SU-DHL-6 (cell line): Measurements from ENCODE around the gene PLXNA2.

Experiments used
- H2AFZ ChIP-seq: fragments of 200-600 bp; sonication (generic); 2 replicates; pipeline ENCODE4 v1.6.1; 2014; ENCODE audit warnings: low read depth, mild to moderate bottlenecking, moderate library complexity, mixed read lengths, antibody characterized with exemption, low read length; ENCODE audit not compliant: severe bottlenecking
- H3F3A ChIP-seq: fragments of 200-600 bp; shearing (Covaris generic); 2 replicates; pipeline ENCODE4 v1.6.0; 2016; ENCODE audit warnings: antibody characterized with exemption, mild to moderate bottlenecking; ENCODE audit not compliant: insufficient read depth
- H3K27ac ChIP-seq: fragments of 200-600 bp; sonication (generic); 2 replicates; pipeline ENCODE4 v1.5.1; 2016; ENCODE audit warnings: low read depth, mild to moderate bottlenecking, low read length, moderate library complexity, mixed read lengths
- H3K27me3 ChIP-seq: fragments of 200-600 bp; sonication (generic), shearing (Covaris generic); 2 replicates; pipeline ENCODE4 v1.6.0; 2014; ENCODE audit warnings: mild to moderate bottlenecking, low read length
- H3K36me3 ChIP-seq: fragments of 200-600 bp; sonication (generic); 2 replicates; pipeline ENCODE4 v1.6.1; 2014; ENCODE audit warnings: mild to moderate bottlenecking, low read length, mixed read lengths
- H3K4me2 ChIP-seq: fragments of 300-600, 200-600 bp; shearing (Covaris generic), sonication (generic); 2 replicates; pipeline ENCODE4 v1.6.0; 2014; ENCODE audit warnings: low read length, low read depth, mild to moderate bottlenecking; ENCODE audit not compliant: poor library complexity, severe bottlenecking
- H3K4me3 ChIP-seq: fragments of 200-600 bp; sonication (generic); 2 replicates; pipeline ENCODE4 v1.5.1; 2014; ENCODE audit warnings: antibody characterized with exemption, low read length, mild to moderate bottlenecking, mixed read lengths; ENCODE audit not compliant: insufficient read depth, poor library complexity, severe bottlenecking
- H3K79me2 ChIP-seq: fragments of 200-600 bp; sonication (generic); 2 replicates; pipeline ENCODE4 v1.6.1; 2014; ENCODE audit warnings: mild to moderate bottlenecking, low read length, moderate library complexity; ENCODE audit not compliant: insufficient read depth
- H3K9ac ChIP-seq: fragments of 200-600 bp; sonication (generic); 2 replicates; pipeline ENCODE4 v1.7.0; 2014; ENCODE audit warnings: mild to moderate bottlenecking, low read length
- H3K9me2 ChIP-seq: fragments of 200-600 bp; sonication (generic); replicated peaks from 2 replicates; pipeline ENCODE4 v1.6.1; 2014; ENCODE audit warnings: low read length; ENCODE audit not compliant: insufficient read depth
- H3K9me3 ChIP-seq: fragments of 200-600 bp; sonication (generic); 2 replicates; pipeline ENCODE4 v1.6.1; 2014; ENCODE audit warnings: low read length, mixed read lengths; ENCODE audit not compliant: insufficient read depth
- H4K20me1 ChIP-seq: fragments of 200-600 bp; sonication (generic); 2 replicates; pipeline ENCODE4 v1.6.1; 2014; ENCODE audit warnings: low read depth, mild to moderate bottlenecking, antibody characterized with exemption, low read length, moderate library complexity, mixed read lengths
- EZH2phosphoT487 ChIP-seq: fragments of 200-600 bp; sonication (generic), shearing (Covaris generic); conservative IDR thresholded peaks from 2 replicates; pipeline ENCODE4 v1.6.1; 2018; ENCODE audit warnings: mild to moderate bottlenecking, antibody characterized with exemption, low read length, moderate library complexity, mixed read lengths
- TF ChIP-seq, protein P1 (sequence below): fragments of 200-600 bp; sonication (generic); IDR thresholded peaks from one replicate; pipeline ENCODE4 v1.5.1; 2017; ENCODE audit warnings: antibody characterized with exemption, mild to moderate bottlenecking, low read length, moderate library complexity; ENCODE audit not compliant: insufficient read depth, poor library complexity, severe bottlenecking

Gene PLXNA2

DNA sequence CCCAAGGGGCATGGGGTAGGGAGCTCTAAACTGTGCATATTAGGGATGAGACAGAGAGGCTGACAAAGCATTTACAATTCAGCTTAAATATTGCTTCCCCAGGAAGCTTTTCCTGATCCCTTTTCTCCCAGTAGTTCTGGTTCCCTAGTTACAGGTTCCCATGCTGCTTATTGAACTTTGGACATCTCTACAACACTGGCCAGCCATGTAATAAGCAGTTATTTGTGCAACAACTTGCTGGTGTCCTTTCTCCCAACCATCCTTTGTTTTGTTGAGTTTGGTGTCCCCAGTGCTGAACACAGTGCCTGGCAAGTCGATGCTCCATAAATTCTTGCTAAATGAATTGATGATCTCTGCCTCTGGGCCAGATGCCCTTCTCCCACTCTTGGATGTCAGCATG, 80.6 kb downstream of the PLXNA2 start:
- no peaks in the 10 kb centered on the region for H3K79me2 ChIP-seq
- no peaks in the 10 kb centered on the region for H3K9me3 ChIP-seq
- H3K9ac ChIP-seq = no peak overlapping the region
- no peak overlapping the region for H3K4me2 ChIP-seq
- TF ChIP-seq, protein P1, sequence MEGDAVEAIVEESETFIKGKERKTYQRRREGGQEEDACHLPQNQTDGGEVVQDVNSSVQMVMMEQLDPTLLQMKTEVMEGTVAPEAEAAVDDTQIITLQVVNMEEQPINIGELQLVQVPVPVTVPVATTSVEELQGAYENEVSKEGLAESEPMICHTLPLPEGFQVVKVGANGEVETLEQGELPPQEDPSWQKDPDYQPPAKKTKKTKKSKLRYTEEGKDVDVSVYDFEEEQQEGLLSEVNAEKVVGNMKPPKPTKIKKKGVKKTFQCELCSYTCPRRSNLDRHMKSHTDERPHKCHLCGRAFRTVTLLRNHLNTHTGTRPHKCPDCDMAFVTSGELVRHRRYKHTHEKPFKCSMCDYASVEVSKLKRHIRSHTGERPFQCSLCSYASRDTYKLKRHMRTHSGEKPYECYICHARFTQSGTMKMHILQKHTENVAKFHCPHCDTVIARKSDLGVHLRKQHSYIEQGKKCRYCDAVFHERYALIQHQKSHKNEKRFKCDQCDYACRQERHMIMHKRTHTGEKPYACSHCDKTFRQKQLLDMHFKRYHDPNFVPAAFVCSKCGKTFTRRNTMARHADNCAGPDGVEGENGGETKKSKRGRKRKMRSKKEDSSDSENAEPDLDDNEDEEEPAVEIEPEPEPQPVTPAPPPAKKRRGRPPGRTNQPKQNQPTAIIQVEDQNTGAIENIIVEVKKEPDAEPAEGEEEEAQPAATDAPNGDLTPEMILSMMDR = no peak
- TF ChIP-seq EZH2phosphoT487 = no peak
- H3K27me3 ChIP-seq = no peaks in the 10 kb centered on the region
- H3K36me3 ChIP-seq = no peaks in the 10 kb centered on the region
- H2AFZ ChIP-seq = no peak overlapping the region
- no peak overlapping the region for H3K4me3 ChIP-seq
- no peaks in the 10 kb centered on the region for H3K9me2 ChIP-seq
- no peak overlapping the region for H3K27ac ChIP-seq
- H3F3A ChIP-seq = no peaks in the 10 kb centered on the region
- no peaks in the 10 kb centered on the region for H4K20me1 ChIP-seq

DNA sequence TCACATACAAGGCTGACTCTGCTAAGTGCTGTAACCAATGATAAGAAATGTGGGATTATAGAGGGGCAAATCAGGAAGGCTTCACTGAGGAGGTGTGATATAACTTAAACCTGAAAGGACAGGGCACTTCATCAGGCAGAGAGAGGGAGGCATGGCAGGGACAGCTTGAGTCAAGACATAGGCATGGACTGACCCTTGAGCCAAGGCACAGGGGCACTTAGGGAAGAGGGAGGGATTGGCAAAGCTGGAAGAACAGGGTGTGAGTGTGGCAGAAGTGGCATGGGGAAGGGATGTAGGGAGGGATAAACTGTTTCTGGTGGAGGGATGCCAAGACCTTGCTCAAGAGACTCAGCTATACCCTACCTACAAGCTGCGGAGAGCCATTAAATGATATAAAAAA, 81.3 kb downstream of the PLXNA2 start:
- Histone ChIP-seq H3K79me2 (no peaks in the 10 kb centered on the region), H3K9ac (no peak overlapping the region), H3K27ac (no peak overlapping the region), H3F3A (no peaks in the 10 kb centered on the region), H3K27me3 (no peaks in the 10 kb centered on the region), H3K36me3 (no peaks in the 10 kb centered on the region), H3K9me2 (no peaks in the 10 kb centered on the region), H3K9me3 (no peaks in the 10 kb centered on the region), H3K4me3 (no peak overlapping the region), H4K20me1 (no peaks in the 10 kb centered on the region), H2AFZ (no peak overlapping the region), H3K4me2 (no peak overlapping the region)
- TF ChIP-seq EZH2phosphoT487 = no peak
- TF ChIP-seq, protein P1 = no peak

DNA sequence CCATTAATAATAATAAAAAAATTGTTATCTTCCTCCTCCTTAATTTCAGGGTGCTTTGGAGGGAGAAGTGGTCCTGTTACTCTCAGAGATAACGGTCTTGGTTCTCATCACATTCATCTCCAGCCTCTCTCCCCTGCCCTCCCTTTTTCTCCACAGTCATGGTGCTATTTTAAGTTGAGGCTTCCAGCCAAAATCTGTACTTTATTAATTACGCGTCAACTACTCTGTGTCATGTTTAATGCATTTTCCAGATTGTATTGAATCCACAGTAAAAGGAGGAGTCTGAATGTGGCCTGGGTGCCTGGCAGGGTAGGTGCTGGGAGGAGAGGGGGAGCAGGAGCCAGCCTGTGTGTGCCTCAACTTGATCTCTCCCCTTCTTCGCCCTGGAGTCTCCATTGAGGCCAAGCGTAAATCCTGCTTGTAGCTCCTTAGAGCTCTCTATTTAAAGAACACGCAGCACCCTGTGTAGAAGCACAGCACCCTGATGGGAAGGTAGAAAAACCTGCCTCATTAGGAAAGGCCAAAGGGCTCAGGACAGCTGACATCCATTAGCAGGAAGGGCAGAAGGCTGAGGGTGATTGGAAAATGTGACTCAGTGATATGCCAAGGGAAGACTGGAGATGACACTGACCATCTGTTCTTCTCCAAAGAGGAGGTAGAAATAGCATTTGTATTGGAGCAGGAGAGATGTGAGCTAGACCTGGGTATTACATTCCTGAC, 82.4 kb downstream of the PLXNA2 start:
- H2AFZ ChIP-seq = no peak overlapping the region
- no peak overlapping the region for H3K4me2 ChIP-seq
- no peaks in the 10 kb centered on the region for H3K9me2 ChIP-seq
- H4K20me1 ChIP-seq = no peaks in the 10 kb centered on the region
- no peaks in the 10 kb centered on the region for H3K79me2 ChIP-seq
- no peaks in the 10 kb centered on the region for H3K27me3 ChIP-seq
- no peaks in the 10 kb centered on the region for H3F3A ChIP-seq
- H3K36me3 ChIP-seq = no peaks in the 10 kb centered on the region
- H3K4me3 ChIP-seq = no peak overlapping the region
- no peaks in the 10 kb centered on the region for H3K9me3 ChIP-seq
- no peak overlapping the region for H3K27ac ChIP-seq
- no peak overlapping the region for H3K9ac ChIP-seq
- TF ChIP-seq, protein P1 = no peak
- TF ChIP-seq EZH2phosphoT487 = no peak
